GM12865 (cell line): ENCODE results near the gene CLIC5.

Experiments
- DNase-seq: peaks from one replicate; pipeline ENCODE4 v3.0.0; 2010; ENCODE audit warnings: low read depth
- H3K4me3 ChIP-seq: 2 replicates; pipeline ENCODE4 v1.5.1; 2011; ENCODE audit warnings: mild to moderate bottlenecking, low read depth, low read length, control low read depth
- CTCF ChIP-seq: IDR thresholded peaks from 2 replicates; pipeline ENCODE4 v1.5.1; 2011; ENCODE audit warnings: low read length, control low read depth, low read depth, inconsistent platforms; ENCODE audit not compliant: insufficient read depth; ENCODE audit errors: missing control alignments

The CLIC5 gene

GRCh38 chr6:45916692-45917091 lies 99.0 kb downstream of the CLIC5 start:
- no peak overlapping the region for H3K4me3 ChIP-seq
- no peak for TF ChIP-seq CTCF

GRCh38 chr6:45915780-45916468 lies 99.7 kb downstream of the CLIC5 start:
- no peak for TF ChIP-seq CTCF
- H3K4me3 ChIP-seq, result no peak overlapping the region
- no peak for DNase-seq

More at GRCh38 chr6:45916692-45917091, 99.0 kb downstream of the CLIC5 start:
- no peak for DNase-seq

- no peak overlapping the region for H3K4me3 ChIP-seq
- no peak for TF ChIP-seq CTCF
- DNase-seq, result no peak
These were observed 104.0 kb downstream of the CLIC5 start for GRCh38 chr6:45911691-45912090.

GRCh38 chr6:45903959-45904358 lies 111.7 kb downstream of the CLIC5 start:
- no peak for TF ChIP-seq CTCF

GRCh38 chr6:45902984-45903383 lies 112.7 kb downstream of the CLIC5 start:
- no peak overlapping the region for H3K4me3 ChIP-seq
- no peak for TF ChIP-seq CTCF
- no peak for DNase-seq

More at GRCh38 chr6:45903959-45904358, 111.7 kb downstream of the CLIC5 start:
- no peak overlapping the region for H3K4me3 ChIP-seq
- DNase-seq, result no peak

GRCh38 chr6:45901767-45902650 lies 113.7 kb downstream of the CLIC5 start:
- H3K4me3 ChIP-seq, result no peak overlapping the region

More at GRCh38 chr6:45901767-45902650, 113.7 kb downstream of the CLIC5 start:
- no peak for TF ChIP-seq CTCF
- no peak for DNase-seq
